NCI-H345 (cell line): ENCODE results near the gene GRID2.

Experiments
- DNase-seq: peaks from one replicate; lab custom pipeline; 2025; lab: John Stamatoyannopoulos, UW

The GRID2 gene

DNA sequence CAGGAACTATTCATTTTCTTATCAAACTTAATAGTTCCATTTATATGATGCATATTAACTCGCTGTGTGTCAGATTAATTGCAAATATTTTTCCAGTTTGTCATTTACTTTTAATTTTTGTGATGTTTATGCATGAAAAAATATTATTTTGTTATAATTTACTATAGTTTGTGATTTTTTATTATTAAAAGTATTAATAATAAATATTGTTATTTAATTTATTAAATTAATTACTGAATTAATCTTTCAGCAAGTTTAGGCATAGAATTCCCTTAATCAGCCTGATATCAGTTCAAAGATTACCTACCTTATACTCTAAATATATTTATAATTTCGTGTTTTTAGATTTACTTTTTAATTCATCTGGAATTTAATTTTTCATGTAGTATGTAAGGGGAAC is 1509.3 kb downstream of the GRID2 start:
- no peak for DNase-seq

DNA sequence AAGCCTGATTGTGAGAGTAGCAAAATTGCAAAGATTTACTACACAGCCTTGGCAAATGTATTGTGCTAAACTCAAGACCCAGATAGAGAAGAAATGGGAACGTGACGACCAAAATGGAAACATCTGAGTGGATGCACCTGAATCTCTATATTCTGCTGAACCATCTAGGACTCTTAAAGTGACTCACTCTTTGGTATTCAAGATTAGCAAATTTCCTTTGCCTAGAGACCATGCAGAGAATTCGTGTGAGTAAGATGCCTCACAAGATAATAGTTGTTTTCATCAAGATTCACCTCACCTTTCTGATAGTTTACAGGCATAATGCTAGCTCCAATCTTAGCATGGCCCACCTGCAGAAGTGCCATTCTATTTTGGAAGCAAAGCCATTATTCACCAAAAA is 1510.4 kb downstream of the GRID2 start:
- no peak for DNase-seq

- DNase-seq, result no peak
Observed at GRCh38 chr4:93814722-93815121, 1511.0 kb downstream of the GRID2 start.
